GM20431 (cell line): Measurements from ENCODE around the gene PRLH.

ENCODE experiments used
- in situ Hi-C: fragments of 300-500 bp; cut with MseI, MboI; formaldehyde crosslinking; loops from one replicate; pipeline ENCODE4 v1.15.0; 2020; ENCODE audit warnings: low sequenced_read_pairs; ENCODE audit not compliant: unreplicated experiment

Gene PRLH

GRCh38 chr2:237538001-237538720, 28.2 kb upstream of the PRLH start:
- in situ Hi-C loops, result no loop called here

GRCh38 chr2:237538901-237539300, 27.5 kb upstream of the PRLH start:
- in situ Hi-C loops, result no loop called here

- in situ Hi-C loops, result no loop called here
Measured at GRCh38 chr2:237539681-237540080, 26.7 kb upstream of the PRLH start.

GRCh38 chr2:237540223-237540775, 26.1 kb upstream of the PRLH start:
- in situ Hi-C loops, result no loop called here

- in situ Hi-C loops, result no loop called here
Measured at GRCh38 chr2:237540823-237541222, 25.6 kb upstream of the PRLH start.

GRCh38 chr2:237541243-237541642, 25.1 kb upstream of the PRLH start:
- in situ Hi-C loops, result no loop called here

- in situ Hi-C loops, result no loop called here
Measured at GRCh38 chr2:237542001-237542704, 24.2 kb upstream of the PRLH start.

- in situ Hi-C loops, result no loop called here
Measured at GRCh38 chr2:237546040-237546875, 20.1 kb upstream of the PRLH start.

GRCh38 chr2:237546876-237547395, 19.4 kb upstream of the PRLH start:
- in situ Hi-C loops, result no loop called here

- in situ Hi-C loops, result no loop called here
Measured at GRCh38 chr2:237547841-237548416, 18.4 kb upstream of the PRLH start.

- in situ Hi-C loops, result no loop called here
Measured at GRCh38 chr2:237549216-237549615, 17.2 kb upstream of the PRLH start.

- in situ Hi-C loops, result no loop called here
Measured at GRCh38 chr2:237549643-237550415, 16.5 kb upstream of the PRLH start.

- in situ Hi-C loops, result no loop called here
Measured at GRCh38 chr2:237551071-237551574, 15.3 kb upstream of the PRLH start.

- in situ Hi-C loops, result no loop called here
Measured at GRCh38 chr2:237552908-237553307, 13.5 kb upstream of the PRLH start.

- in situ Hi-C loops, result no loop called here
Measured at GRCh38 chr2:237553948-237554347, 12.4 kb upstream of the PRLH start.

- in situ Hi-C loops, result no loop called here
Measured at GRCh38 chr2:237555560-237555959, 10.8 kb upstream of the PRLH start.

GRCh38 chr2:237556773-237557632, 9.4 kb upstream of the PRLH start:
- in situ Hi-C loops, result no loop called here

- in situ Hi-C loops, result no loop called here
Measured at GRCh38 chr2:237557633-237558015, 8.8 kb upstream of the PRLH start.
